BJ (cell line): Measurements from ENCODE around the gene OSBPL6. TPM values are rescaled to one million over a fixed set of nuclear protein-coding genes. Genes with fewer than 3 reads are reported as not detected.
A peak's percentile ranks its signal among the peaks of the same experiment; 100 is the strongest.

Experiments
- CTCF ChIA-PET: fragments of 350-600 bp; formaldehyde crosslinking; extraction: SDS; loops from one replicate; lab custom pipeline; 2021; ENCODE audit warnings: antibody characterized with exemption, inconsistent platforms; lab: Yijun Ruan, JAX
- POLR2A ChIA-PET: fragments of 300-600 bp; sonication (Branson Sonifier 250); formaldehyde crosslinking; extraction: SDS; loops from one replicate; lab custom pipeline; 2021; ENCODE audit warnings: antibody characterized with exemption; lab: Charles Lee
- DNase-seq: peaks from one replicate; pipeline ENCODE4 v3.0.0-alpha.2; 2011; ENCODE audit warnings: low read depth
- H3K27me3 ChIP-seq: 2 replicates; pipeline ENCODE4 v1.6.0; 2011; ENCODE audit warnings: low read length; ENCODE audit not compliant: control insufficient read depth, insufficient read depth
- H3K36me3 ChIP-seq: 2 replicates; pipeline ENCODE4 v1.5.1; 2011; ENCODE audit warnings: low read length; ENCODE audit not compliant: control insufficient read depth, insufficient read depth
- H3K4me3 ChIP-seq: 2 replicates; pipeline ENCODE4 v1.5.1; 2011; ENCODE audit warnings: low read depth, mild to moderate bottlenecking, control low read depth, low read length
- polyA plus RNA-seq: library from polyadenylated mRNA; depleted of rRNA; stranded (reverse); fragments of >200 nt; gene quantifications from 2 replicates; pipeline ENCODE4 v1.2.3, GENCODE V29; 2011
- TF ChIP-seq, protein P1 (sequence below): IDR thresholded peaks from 2 replicates; pipeline ENCODE4 v1.5.1; 2011; ENCODE audit warnings: low read depth, mild to moderate bottlenecking, control low read depth, inconsistent platforms, low read length, moderate library complexity; ENCODE audit not compliant: insufficient read depth

OSBPL6 gene
- polyA plus RNA-seq, 1 experiment: 3.7 TPM

DNA sequence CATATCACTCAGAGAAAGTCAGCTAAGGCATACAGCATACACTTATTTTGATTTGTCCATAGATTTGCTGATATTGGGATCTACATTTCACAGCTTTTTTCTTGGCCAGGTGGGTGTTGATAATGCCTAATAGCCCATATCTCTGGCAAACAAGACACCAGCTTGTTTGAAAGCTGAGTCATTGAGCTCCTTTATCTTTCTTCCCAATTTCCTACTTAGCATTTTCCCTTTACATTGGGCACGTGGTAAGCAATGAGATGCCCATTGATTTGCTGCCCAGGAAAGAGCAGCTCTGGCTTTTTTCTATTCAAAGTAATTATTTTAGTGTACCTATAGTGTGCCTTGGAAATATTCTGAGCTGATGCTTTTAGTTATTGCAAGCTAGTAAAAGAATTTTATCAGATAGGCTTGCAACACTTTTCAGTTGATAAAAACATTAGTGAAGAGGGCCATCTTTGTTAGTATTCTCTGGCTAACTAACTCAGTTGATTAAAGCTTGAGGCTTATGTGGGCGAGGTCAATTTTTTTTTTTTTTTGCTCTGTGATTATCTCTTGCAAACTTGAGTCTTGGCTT lies 79.6 kb downstream of the OSBPL6 start:
- no peak for DNase-seq
- H3K36me3 ChIP-seq: no peaks in the 10 kb centered on the region
- POLR2A ChIA-PET: no interaction called here
- no peak overlapping the region for H3K4me3 ChIP-seq
- CTCF ChIA-PET: interaction anchor here (0.6 to 0.8 kb wide), 2 partner anchors 122 to 141 kb away, joined by 3 to 4 read pairs; no protein-coding TSS in a partner anchor
- TF ChIP-seq, protein P1, sequence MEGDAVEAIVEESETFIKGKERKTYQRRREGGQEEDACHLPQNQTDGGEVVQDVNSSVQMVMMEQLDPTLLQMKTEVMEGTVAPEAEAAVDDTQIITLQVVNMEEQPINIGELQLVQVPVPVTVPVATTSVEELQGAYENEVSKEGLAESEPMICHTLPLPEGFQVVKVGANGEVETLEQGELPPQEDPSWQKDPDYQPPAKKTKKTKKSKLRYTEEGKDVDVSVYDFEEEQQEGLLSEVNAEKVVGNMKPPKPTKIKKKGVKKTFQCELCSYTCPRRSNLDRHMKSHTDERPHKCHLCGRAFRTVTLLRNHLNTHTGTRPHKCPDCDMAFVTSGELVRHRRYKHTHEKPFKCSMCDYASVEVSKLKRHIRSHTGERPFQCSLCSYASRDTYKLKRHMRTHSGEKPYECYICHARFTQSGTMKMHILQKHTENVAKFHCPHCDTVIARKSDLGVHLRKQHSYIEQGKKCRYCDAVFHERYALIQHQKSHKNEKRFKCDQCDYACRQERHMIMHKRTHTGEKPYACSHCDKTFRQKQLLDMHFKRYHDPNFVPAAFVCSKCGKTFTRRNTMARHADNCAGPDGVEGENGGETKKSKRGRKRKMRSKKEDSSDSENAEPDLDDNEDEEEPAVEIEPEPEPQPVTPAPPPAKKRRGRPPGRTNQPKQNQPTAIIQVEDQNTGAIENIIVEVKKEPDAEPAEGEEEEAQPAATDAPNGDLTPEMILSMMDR: no peak
- H3K27me3 ChIP-seq: no peaks in the 10 kb centered on the region

DNA sequence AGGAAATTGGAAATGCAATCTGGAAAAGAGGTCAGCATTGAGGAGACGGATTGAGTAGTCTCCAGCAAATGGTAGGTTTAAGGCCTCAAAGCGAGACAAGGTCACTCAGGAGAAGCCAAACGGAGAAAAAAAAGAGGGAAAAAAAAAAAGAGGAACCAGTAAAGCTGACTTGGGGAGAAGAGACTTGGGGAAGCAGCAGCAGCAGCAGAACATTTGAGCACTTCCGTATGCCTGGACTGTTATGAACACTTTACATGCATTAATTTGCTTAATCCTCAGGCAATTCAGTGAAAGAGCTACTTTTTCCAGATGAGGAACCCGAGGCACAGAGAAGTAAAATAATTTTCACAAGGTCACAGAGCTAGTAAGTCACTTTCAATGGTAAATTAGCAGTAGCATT lies 81.3 kb downstream of the OSBPL6 start:
- ChIA-PET CTCF (interaction anchor here (1.3 kb wide), 1 partner anchor 143 kb away, joined by 3 read pairs; no protein-coding TSS in a partner anchor), POLR2A (interaction anchor here (0.8 kb wide), 1 partner anchor 39 kb away, joined by 5 read pairs; no protein-coding TSS in a partner anchor)
- no peaks in the 10 kb centered on the region for H3K36me3 ChIP-seq
- H3K27me3 ChIP-seq: no peaks in the 10 kb centered on the region
- no peak for DNase-seq
- TF ChIP-seq, protein P1: no peak
- no peak overlapping the region for H3K4me3 ChIP-seq

DNA sequence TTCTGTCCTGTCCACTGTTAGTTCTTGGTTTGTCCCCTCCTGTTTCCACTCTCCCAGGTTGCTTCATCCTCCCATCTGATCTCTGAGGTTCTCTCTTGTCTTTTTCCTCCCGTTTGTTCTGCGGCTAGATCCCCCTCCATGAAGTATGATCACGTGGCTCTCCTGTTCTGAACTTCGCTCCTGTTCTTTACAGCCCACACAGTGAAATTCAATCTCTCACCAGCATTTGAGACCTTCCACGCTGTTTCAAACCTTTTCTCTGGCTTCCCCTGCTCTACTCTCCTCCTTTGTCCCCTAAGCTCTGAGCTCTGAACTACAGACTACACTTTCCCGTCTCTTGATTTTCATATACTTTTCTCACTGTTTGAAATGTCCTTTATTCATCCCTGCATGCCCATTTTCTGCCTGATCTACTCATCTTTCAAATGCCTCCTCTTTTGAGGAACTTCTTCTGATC lies 83.5 kb downstream of the OSBPL6 start:
- no peak overlapping the region for H3K4me3 ChIP-seq
- H3K27me3 ChIP-seq: no peaks in the 10 kb centered on the region
- no peak for DNase-seq
- ChIA-PET POLR2A (no interaction called here), CTCF (interaction anchor here (0.9 to 2.9 kb wide), 2 partner anchors 12 to 145 kb away, joined by 4 to 11 read pairs; no protein-coding TSS in a partner anchor)
- no peaks in the 10 kb centered on the region for H3K36me3 ChIP-seq
- TF ChIP-seq, protein P1: no peak

GRCh38 chr2:178279142-178279541 lies 84.8 kb downstream of the OSBPL6 start:
- H3K4me3 ChIP-seq: no peak overlapping the region
- no peaks in the 10 kb centered on the region for H3K36me3 ChIP-seq
- ChIA-PET CTCF (interaction anchor here (0.6 to 2.9 kb wide), 4 partner anchors 13 to 147 kb away, joined by 3 to 11 read pairs (median 3); no protein-coding TSS in a partner anchor), POLR2A (interaction anchor here (0.6 to 0.9 kb wide), 2 partner anchors 98 to 172 kb away, joined by 3 to 4 read pairs; partner anchors contain the start of genes PJVK and PRKRA)
- TF ChIP-seq, protein P1: 0 out of 2 replicates have a peak, but pooled peaks have one; percentile 15
- no peaks in the 10 kb centered on the region for H3K27me3 ChIP-seq
- peak; percentile 71 for DNase-seq

- ChIA-PET POLR2A (interaction anchor here (0.9 kb wide), 1 partner anchor 171 kb away, joined by 3 read pairs; the partner anchor contains the start of genes PJVK and PRKRA), CTCF (interaction anchor here (0.6 to 2.9 kb wide), 5 partner anchors 14 to 168 kb away, joined by 3 to 11 read pairs (median 3); no protein-coding TSS in a partner anchor)
- H3K4me3 ChIP-seq: no peak overlapping the region
- H3K36me3 ChIP-seq: no peaks in the 10 kb centered on the region
- no peak for DNase-seq
- no peaks in the 10 kb centered on the region for H3K27me3 ChIP-seq
- TF ChIP-seq, protein P1: no peak
Observed at GRCh38 chr2:178279636-178280035, 85.3 kb downstream of the OSBPL6 start.
